Measurements from ENCODE around the gene B4GALT6. TPM values are rescaled to one million over a fixed set of nuclear protein-coding genes. Genes with fewer than 3 reads are reported as not detected.
A peak's percentile ranks its signal among the peaks of the same experiment; 100 is the strongest.

Gene B4GALT6
- polyA plus RNA-seq, 1 donor (not counting 4 experiments of a cell fraction or from before 2014, with no cell fraction given), result 7.1 TPM

GRCh38 chr18:31591113-31591512 is 93.3 kb downstream of the B4GALT6 start:
- dilution Hi-C loops (cut with MboI; ENCODE audit: extremely low pct_ligation_motif_present, low sequenced_read_pairs), result no loop called here
- no peak overlapping the region for H3K9ac ChIP-seq (ENCODE audit: control insufficient read depth, extremely low read depth, insufficient read depth, low read length)
- H3K9me1 ChIP-seq (ENCODE audit: control insufficient read depth, extremely low read depth, insufficient read depth, low read length), result no peaks in the 10 kb centered on the region
- H2AFZ ChIP-seq (ENCODE audit: control insufficient read depth, low read length), result no peak overlapping the region
- FAIRE-seq (no peak), DNase-seq (ENCODE audit: low read depth, low spot score) (no peak)
- no peaks in the 10 kb centered on the region for H4K20me1 ChIP-seq (ENCODE audit: control insufficient read depth, extremely low read depth, insufficient read depth, low read length)
- peak overlapping the region; percentile 48 for H3K4me2 ChIP-seq (ENCODE audit: control insufficient read depth, extremely low read depth, insufficient read depth, low read depth, low read length)
- H3K9me3 ChIP-seq (ENCODE audit: control insufficient read depth, low read depth, low read length), result no peaks in the 10 kb centered on the region
- no peaks in the 10 kb centered on the region for H3K79me2 ChIP-seq (ENCODE audit: control insufficient read depth, insufficient read depth, low read length)
- H3K27me3 ChIP-seq (ENCODE audit: control insufficient read depth, extremely low read depth, insufficient read depth, low read length), result no peaks in the 10 kb centered on the region
- H3K27ac ChIP-seq (ENCODE audit: control insufficient read depth, insufficient read depth, low read length), result no peak overlapping the region
- no peak for TF ChIP-seq EZH2 (IDR thresholded peaks at IDR 0.05; ENCODE audit: low read length)
- TF ChIP-seq CTCF (optimal IDR thresholded peaks at IDR 0.05 in 1 of 3, IDR thresholded peaks at IDR 0.05 in 1 of 3, conservative IDR thresholded peaks at IDR 0.05 in 1 of 3; ENCODE audit: extremely low read depth in 1 of 3, insufficient read depth in 2 of 3, low read length in 3 of 3), result no peak
- no peak overlapping the region for H3K4me3 ChIP-seq (ENCODE audit: control insufficient read depth in 2 of 3, extremely low read depth in 1 of 3, insufficient read depth in 2 of 3, low read depth in 1 of 3, low read length in 3 of 3)
- peaks cover 8% of the 10 kb centered on the region for H3K4me1 ChIP-seq (ENCODE audit: control insufficient read depth, extremely low read depth, insufficient read depth, low read length)
- no peaks in the 10 kb centered on the region for H3K36me3 ChIP-seq (ENCODE audit: control insufficient read depth in 2 of 2, extremely low read depth in 1 of 2, insufficient read depth in 2 of 2, low read length in 2 of 2)

- Histone ChIP-seq H3K4me3 (ENCODE audit: control insufficient read depth in 2 of 3, extremely low read depth in 1 of 3, insufficient read depth in 2 of 3, low read depth in 1 of 3, low read length in 3 of 3) (no peak overlapping the region), H3K4me2 (ENCODE audit: control insufficient read depth, extremely low read depth, insufficient read depth, low read depth, low read length) (peak overlapping the region; percentile 48), H3K36me3 (ENCODE audit: control insufficient read depth in 2 of 2, extremely low read depth in 1 of 2, insufficient read depth in 2 of 2, low read length in 2 of 2) (no peaks in the 10 kb centered on the region), H3K4me1 (ENCODE audit: control insufficient read depth, extremely low read depth, insufficient read depth, low read length) (peaks cover 8% of the 10 kb centered on the region), H3K9ac (ENCODE audit: control insufficient read depth, extremely low read depth, insufficient read depth, low read length) (no peak overlapping the region), H3K27me3 (ENCODE audit: control insufficient read depth, extremely low read depth, insufficient read depth, low read length) (no peaks in the 10 kb centered on the region), H3K79me2 (ENCODE audit: control insufficient read depth, insufficient read depth, low read length) (no peaks in the 10 kb centered on the region), H3K9me3 (ENCODE audit: control insufficient read depth, low read depth, low read length) (no peaks in the 10 kb centered on the region), H3K9me1 (ENCODE audit: control insufficient read depth, extremely low read depth, insufficient read depth, low read length) (no peaks in the 10 kb centered on the region), H2AFZ (ENCODE audit: control insufficient read depth, low read length) (no peak overlapping the region), H4K20me1 (ENCODE audit: control insufficient read depth, extremely low read depth, insufficient read depth, low read length) (no peaks in the 10 kb centered on the region), H3K27ac (ENCODE audit: control insufficient read depth, insufficient read depth, low read length) (no peak overlapping the region)
- FAIRE-seq, result peak; percentile 72
- DNase-seq (ENCODE audit: low read depth, low spot score), result peak; percentile 60
- TF ChIP-seq EZH2 (IDR thresholded peaks at IDR 0.05; ENCODE audit: low read length) (no peak), CTCF (optimal IDR thresholded peaks at IDR 0.05 in 1 of 3, IDR thresholded peaks at IDR 0.05 in 1 of 3, conservative IDR thresholded peaks at IDR 0.05 in 1 of 3; ENCODE audit: extremely low read depth in 1 of 3, insufficient read depth in 2 of 3, low read length in 3 of 3) (no peak)
- dilution Hi-C loops (cut with MboI; ENCODE audit: extremely low pct_ligation_motif_present, low sequenced_read_pairs), result no loop called here
Observed at GRCh38 chr18:31590570-31590969, 93.8 kb downstream of the B4GALT6 start.

All from keratinocyte (primary cell).